Vagina (tissue), 2 donors: Measurements from ENCODE around the gene SEMA5B. TPM values are rescaled to one million over a fixed set of nuclear protein-coding genes. Genes with fewer than 3 reads are reported as not detected.

ENCODE experiments used
- DNase-seq, 2 donors: peaks; one replicate each; pipeline ENCODE4 v3.0.0-alpha.2; 2017; ENCODE audit errors: extremely low spot score in 2 of 2
- H3K27ac ChIP-seq: fragments of 200-600 bp; sonication (generic); one replicate; pipeline ENCODE4 v1.5.1; 2019
- H3K27me3 ChIP-seq: fragments of 200-600 bp; sonication (generic); one replicate; pipeline ENCODE4 v1.5.1; 2019
- H3K36me3 ChIP-seq, 2 donors: fragments of 200-600 bp; sonication (generic); one replicate each; pipeline ENCODE4 v1.5.1; 2017 to 2019
- H3K4me1 ChIP-seq: fragments of 200-600 bp; sonication (generic); one replicate; pipeline ENCODE4 v1.5.1; 2019
- H3K4me3 ChIP-seq, 2 donors: fragments of 200-600 bp; sonication (generic); 1 replicate in 1 of 2; 2 replicates in 1 of 2; pipeline ENCODE4 v1.5.1; 2016 to 2019
- H3K9me3 ChIP-seq: fragments of 200-600 bp; sonication (generic); one replicate; pipeline ENCODE4 v1.5.1; 2019
- POLR2A ChIP-seq, 2 donors: fragments of 450-650 bp; IDR thresholded peaks; one replicate each; pipeline ENCODE4 v1.6.1; 2017; ENCODE audit warnings: antibody characterized with exemption in 2 of 2, mild to moderate bottlenecking in 2 of 2, moderate library complexity in 2 of 2
- POLR2AphosphoS5 ChIP-seq, 2 donors: sonication (generic); formaldehyde crosslinking; IDR thresholded peaks; one replicate each; pipeline ENCODE4 v1.9.0; 2017; ENCODE audit warnings: antibody characterized with exemption in 2 of 2, mild to moderate bottlenecking in 2 of 2, low read depth in 1 of 2; ENCODE audit not compliant: insufficient read depth in 1 of 2
- intact Hi-C: fragments of 100-400 bp; cut with DNase I; formaldehyde crosslinking; loops from one replicate; pipeline ENCODE4 v1.15.1; 2023
- total RNA-seq: library from RNA; depleted of rRNA; stranded (reverse); fragments of >200 nt; gene quantifications from one replicate; pipeline ENCODE4 v1.2.3, GENCODE V29; 2016
- TF ChIP-seq, protein P1 (sequence below), 3 experiments: fragments of 450-650 bp in 2 of 3; fragments of 200-600 bp in 1 of 3; sonication (generic) in 1 of 3; IDR thresholded peaks; one replicate each; pipeline ENCODE4 v1.5.1; 2017 to 2019; ENCODE audit warnings: antibody characterized with exemption in 3 of 3, mild to moderate bottlenecking in 2 of 3, moderate library complexity in 2 of 3

SEMA5B gene, protein sequence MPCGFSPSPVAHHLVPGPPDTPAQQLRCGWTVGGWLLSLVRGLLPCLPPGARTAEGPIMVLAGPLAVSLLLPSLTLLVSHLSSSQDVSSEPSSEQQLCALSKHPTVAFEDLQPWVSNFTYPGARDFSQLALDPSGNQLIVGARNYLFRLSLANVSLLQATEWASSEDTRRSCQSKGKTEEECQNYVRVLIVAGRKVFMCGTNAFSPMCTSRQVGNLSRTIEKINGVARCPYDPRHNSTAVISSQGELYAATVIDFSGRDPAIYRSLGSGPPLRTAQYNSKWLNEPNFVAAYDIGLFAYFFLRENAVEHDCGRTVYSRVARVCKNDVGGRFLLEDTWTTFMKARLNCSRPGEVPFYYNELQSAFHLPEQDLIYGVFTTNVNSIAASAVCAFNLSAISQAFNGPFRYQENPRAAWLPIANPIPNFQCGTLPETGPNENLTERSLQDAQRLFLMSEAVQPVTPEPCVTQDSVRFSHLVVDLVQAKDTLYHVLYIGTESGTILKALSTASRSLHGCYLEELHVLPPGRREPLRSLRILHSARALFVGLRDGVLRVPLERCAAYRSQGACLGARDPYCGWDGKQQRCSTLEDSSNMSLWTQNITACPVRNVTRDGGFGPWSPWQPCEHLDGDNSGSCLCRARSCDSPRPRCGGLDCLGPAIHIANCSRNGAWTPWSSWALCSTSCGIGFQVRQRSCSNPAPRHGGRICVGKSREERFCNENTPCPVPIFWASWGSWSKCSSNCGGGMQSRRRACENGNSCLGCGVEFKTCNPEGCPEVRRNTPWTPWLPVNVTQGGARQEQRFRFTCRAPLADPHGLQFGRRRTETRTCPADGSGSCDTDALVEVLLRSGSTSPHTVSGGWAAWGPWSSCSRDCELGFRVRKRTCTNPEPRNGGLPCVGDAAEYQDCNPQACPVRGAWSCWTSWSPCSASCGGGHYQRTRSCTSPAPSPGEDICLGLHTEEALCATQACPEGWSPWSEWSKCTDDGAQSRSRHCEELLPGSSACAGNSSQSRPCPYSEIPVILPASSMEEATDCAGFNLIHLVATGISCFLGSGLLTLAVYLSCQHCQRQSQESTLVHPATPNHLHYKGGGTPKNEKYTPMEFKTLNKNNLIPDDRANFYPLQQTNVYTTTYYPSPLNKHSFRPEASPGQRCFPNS
- 0.25 TPM for total RNA-seq

DNA sequence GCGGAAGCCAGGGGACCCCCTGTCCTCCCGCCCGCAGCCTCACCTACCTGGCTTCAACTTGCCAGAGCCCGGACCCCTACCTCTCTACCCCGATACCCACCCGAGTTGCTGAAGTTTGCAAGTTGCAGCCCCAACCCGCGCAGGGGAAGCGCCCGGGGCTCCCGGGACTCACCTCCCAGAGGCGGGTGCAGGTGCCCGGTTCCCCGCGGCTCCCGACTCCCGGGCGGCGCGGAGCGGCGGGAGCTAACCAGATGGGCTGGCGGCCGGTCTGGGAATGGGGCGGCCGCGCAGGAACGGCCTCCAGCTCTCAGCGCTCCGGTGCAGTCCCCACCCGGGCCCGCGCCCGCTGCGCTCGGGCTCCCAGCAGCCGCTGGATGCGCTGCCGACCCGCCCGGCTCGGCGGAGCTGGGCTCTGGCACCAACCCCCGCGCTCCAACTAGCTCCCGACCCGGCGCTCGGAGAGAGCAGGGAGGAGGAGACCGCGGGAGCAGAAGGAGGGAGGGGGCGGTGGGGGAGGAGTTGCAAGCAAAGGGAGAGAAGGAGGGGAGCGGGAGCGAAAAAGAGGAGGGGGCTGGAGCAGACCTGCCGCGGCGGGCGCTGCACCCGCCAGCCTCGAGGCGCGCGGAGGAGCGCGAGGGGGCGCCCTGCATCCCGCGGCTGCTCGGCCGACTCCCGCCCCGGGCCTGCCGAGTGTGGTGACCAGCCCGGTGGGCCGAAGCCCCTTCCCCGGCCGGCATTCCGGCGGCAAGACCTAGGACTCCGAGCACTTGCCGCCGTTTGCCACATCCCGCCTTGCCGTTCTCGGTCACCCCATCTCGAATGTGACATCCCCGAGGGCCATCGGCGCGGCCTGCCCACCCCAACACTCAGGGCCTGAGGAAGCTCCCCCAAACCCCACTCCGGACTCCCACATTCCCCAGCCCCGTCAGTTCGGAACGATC is at the start of gene SEMA5B:
SEMA5B (minus strand) TSS at position 472 of the 941 bp plus-strand sequence. CDS start 66,500 bp downstream, outside the sequence.
- Histone ChIP-seq H3K36me3 (no peaks in the 10 kb centered on the region), H3K4me1 (peaks cover 23% of the 10 kb centered on the region), H3K9me3 (no peaks in the 10 kb centered on the region), H3K4me3 (peak within 1 kb of the TSS; percentile 42 to 60), H3K27ac (peak within 1 kb of the TSS; percentile 30), H3K27me3 (no peaks in the 10 kb centered on the region)
- TF ChIP-seq POLR2AphosphoS5 (IDR thresholded peaks at IDR 0.05; ENCODE audit: insufficient read depth in 1 of 2, low read depth in 1 of 2) (no peak), POLR2A (IDR thresholded peaks at IDR 0.05) (no peak)
- TF ChIP-seq, protein P1, sequence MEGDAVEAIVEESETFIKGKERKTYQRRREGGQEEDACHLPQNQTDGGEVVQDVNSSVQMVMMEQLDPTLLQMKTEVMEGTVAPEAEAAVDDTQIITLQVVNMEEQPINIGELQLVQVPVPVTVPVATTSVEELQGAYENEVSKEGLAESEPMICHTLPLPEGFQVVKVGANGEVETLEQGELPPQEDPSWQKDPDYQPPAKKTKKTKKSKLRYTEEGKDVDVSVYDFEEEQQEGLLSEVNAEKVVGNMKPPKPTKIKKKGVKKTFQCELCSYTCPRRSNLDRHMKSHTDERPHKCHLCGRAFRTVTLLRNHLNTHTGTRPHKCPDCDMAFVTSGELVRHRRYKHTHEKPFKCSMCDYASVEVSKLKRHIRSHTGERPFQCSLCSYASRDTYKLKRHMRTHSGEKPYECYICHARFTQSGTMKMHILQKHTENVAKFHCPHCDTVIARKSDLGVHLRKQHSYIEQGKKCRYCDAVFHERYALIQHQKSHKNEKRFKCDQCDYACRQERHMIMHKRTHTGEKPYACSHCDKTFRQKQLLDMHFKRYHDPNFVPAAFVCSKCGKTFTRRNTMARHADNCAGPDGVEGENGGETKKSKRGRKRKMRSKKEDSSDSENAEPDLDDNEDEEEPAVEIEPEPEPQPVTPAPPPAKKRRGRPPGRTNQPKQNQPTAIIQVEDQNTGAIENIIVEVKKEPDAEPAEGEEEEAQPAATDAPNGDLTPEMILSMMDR (IDR thresholded peaks at IDR 0.05) = no peak
- intact Hi-C loops = loop anchor here (5.0 kb wide), 1 partner anchor 85 kb away; no protein-coding TSS in a partner anchor
- no peak for DNase-seq

DNA sequence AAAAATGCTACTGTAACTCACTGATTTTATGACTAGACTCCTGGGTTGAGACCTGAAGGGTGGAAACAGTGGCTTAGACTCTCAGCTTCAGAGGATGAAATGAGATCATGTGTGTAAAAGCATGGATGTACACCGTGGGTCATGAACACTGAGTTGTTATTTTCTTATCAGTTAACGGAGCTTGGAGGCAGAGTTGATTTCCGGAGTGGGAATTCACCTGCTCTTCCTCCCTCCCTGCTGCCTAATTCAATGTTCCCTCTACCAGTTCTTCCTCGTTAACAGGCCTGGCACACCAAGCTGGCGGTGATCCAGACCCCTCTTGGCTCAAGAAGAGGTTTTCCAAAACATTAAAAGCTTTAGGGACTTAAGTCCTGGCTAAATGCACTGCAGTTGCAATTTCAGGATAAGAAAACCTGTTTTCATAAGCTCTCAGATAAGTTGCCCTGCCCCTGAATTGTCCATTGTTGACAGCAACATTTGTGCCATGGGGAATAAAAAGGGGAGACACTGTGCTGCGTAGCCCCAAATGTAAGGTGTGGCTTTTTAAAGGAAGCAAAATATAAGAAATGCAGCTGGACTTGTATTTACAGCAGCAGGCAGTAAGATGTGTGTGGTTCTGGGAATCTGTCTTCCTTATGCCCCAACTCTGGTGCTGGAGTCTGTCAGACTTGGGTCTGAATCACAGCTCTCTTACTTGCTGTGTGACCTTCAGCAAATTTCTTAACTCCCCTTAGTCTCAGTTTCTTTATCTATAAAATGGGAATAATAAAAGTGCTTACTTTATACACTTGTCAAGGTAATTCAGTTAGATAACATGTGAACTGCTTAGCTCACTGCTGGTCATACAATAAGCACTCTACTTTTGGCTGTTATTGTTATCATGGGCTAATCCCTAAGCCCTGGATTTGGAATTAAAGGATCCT is 49.2 kb upstream of the SEMA5B start:
- intact Hi-C loops = no loop called here
- Histone ChIP-seq H3K4me1 (peaks cover 37% of the 10 kb centered on the region), H3K27me3 (no peaks in the 10 kb centered on the region), H3K9me3 (no peaks in the 10 kb centered on the region), H3K36me3 (no peaks in the 10 kb centered on the region), H3K27ac (no peak overlapping the region), H3K4me3 (no peak overlapping the region)
- DNase-seq = no peak
- TF ChIP-seq POLR2A (IDR thresholded peaks at IDR 0.05) (no peak), POLR2AphosphoS5 (IDR thresholded peaks at IDR 0.05; ENCODE audit: insufficient read depth in 1 of 2, low read depth in 1 of 2) (peak in 1 of 2 donors; percentile 64)

DNA sequence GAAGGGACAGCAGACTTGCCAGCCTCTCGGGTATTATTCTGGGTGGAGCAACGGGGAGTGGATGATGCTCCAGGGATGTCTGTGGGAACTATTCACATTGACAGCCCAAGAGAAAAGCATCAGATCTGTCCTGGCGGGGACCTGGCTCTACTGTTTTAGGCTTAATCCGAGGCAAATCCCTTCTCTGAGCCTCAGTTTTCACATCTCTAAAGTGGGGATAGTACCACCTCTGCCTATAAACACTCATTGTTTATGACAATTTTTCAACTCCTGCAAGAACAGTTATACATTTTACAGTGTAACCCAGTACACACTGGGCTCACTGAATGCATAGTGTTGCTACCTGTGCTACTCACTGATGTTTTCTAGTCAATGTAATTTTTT is 48.5 kb upstream of the SEMA5B start:
- Histone ChIP-seq H3K27ac (no peak overlapping the region), H3K27me3 (no peaks in the 10 kb centered on the region), H3K4me3 (no peak overlapping the region), H3K9me3 (no peaks in the 10 kb centered on the region), H3K36me3 (no peaks in the 10 kb centered on the region), H3K4me1 (peaks cover 41% of the 10 kb centered on the region)
- no peak for TF ChIP-seq POLR2AphosphoS5 (IDR thresholded peaks at IDR 0.05; ENCODE audit: insufficient read depth in 1 of 2, low read depth in 1 of 2)
- no peak for TF ChIP-seq POLR2A (IDR thresholded peaks at IDR 0.05)
- TF ChIP-seq, protein P1 (IDR thresholded peaks at IDR 0.05) = no peak
- intact Hi-C loops = no loop called here
- no peak for DNase-seq

DNA sequence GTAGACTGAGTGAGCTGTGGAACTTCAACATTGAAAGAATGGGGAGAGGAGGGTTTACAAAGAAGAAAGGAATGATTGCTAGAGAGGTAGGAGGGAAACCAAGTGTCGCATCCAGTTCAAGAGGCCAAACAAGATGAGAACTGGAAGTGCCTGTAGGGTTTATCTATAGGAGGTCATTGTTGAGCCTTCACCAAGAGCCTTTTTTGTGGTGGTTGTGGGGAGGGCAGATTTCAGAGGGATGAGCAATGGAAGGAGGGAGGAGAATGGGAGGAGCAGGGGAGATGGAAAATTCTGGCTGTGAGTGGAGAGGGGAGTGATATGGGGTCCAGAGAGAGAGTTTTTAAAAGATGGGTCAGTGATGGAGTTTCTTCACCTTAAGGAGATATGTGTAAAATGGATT is 47.8 kb upstream of the SEMA5B start:
- DNase-seq = no peak
- intact Hi-C loops = no loop called here
- Histone ChIP-seq H3K36me3 (no peaks in the 10 kb centered on the region), H3K27me3 (no peaks in the 10 kb centered on the region), H3K4me1 (peaks cover 48% of the 10 kb centered on the region), H3K4me3 (no peak overlapping the region), H3K27ac (no peak overlapping the region), H3K9me3 (no peaks in the 10 kb centered on the region)
- TF ChIP-seq POLR2A (IDR thresholded peaks at IDR 0.05) (no peak), POLR2AphosphoS5 (IDR thresholded peaks at IDR 0.05; ENCODE audit: insufficient read depth in 1 of 2, low read depth in 1 of 2) (no peak)
- TF ChIP-seq, protein P1 (IDR thresholded peaks at IDR 0.05) = no peak
